ENCODE results near the gene SEPTIN8. TPM values are rescaled to one million over a fixed set of nuclear protein-coding genes. Genes with fewer than 3 reads are reported as not detected.

The SEPTIN8 gene
- total RNA-seq, 2 donors from 2014 or later, result 8.0 to 8.8 TPM

DNA sequence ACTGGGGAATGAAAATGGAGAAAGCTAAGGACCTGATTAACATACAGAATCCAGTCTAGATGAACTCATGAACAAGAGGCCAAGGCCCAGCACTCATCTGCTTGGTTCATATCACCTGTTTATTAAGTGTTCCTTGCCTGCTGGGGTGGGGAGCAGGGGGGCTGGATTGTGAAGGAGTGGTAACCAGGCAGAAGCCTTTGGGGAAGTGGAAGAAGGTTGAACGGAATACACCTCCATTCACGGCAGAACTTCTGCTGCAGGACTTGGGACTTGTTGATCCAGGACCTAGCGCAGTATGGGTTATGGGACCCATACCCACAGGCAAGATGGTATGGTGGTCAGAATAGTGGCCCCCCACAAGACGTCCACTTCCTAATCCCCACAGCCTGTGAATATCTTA lies 8.8 kb upstream of the SEPTIN8 start:
- ATAC-seq (no peak), DNase-seq (no peak)
- Mint-ChIP-seq H3K4me3 (no peak overlapping the region), H3K4me1 (peaks cover 11% of the 10 kb centered on the region), H3K36me3 (ENCODE audit: low read depth) (peaks cover 3% of the 10 kb centered on the region), H3K27ac (no peak overlapping the region), H3K27me3 (peaks cover 52% of the 10 kb centered on the region)
- no peaks in the 10 kb centered on the region for H3K9me3 ChIP-seq (ENCODE audit: control insufficient read depth, low read length, poor library complexity, severe bottlenecking)

DNA sequence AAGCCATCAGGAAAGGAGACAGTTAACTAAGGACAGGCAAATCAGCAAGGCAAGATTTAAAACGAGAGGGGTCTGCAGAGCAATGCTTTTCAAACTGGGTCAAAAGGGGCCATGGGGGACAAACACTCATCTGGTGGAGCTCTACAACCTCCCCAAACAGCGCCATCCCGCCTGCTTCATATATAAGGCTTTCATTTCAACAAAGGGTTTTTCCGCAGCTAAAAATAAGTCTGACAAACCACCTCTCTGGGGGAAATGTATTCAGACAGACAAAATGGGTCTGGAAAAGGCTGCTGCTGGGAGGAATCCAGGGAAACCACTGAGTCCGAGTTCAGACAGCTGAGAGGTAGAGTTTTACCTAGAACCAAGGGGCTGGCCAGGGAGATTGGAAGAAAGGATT lies 8.3 kb upstream of the SEPTIN8 start:
- Mint-ChIP-seq H3K4me1 (peaks cover 13% of the 10 kb centered on the region), H3K27ac (no peak overlapping the region), H3K4me3 (no peak overlapping the region), H3K27me3 (peaks cover 49% of the 10 kb centered on the region), H3K36me3 (ENCODE audit: low read depth) (peaks cover 1% of the 10 kb centered on the region)
- ATAC-seq, result no peak
- H3K9me3 ChIP-seq (ENCODE audit: control insufficient read depth, low read length, poor library complexity, severe bottlenecking), result no peaks in the 10 kb centered on the region
- no peak for DNase-seq

GRCh38 chr5:132782101-132782500 lies 5.1 kb upstream of the SEPTIN8 start:
- Mint-ChIP-seq H3K27me3 (peaks cover 47% of the 10 kb centered on the region), H3K27ac (no peak overlapping the region), H3K36me3 (ENCODE audit: low read depth) (no peaks in the 10 kb centered on the region), H3K4me1 (peaks cover 26% of the 10 kb centered on the region), H3K4me3 (no peak overlapping the region)
- DNase-seq, result no peak
- H3K9me3 ChIP-seq (ENCODE audit: control insufficient read depth, low read length, poor library complexity, severe bottlenecking), result no peaks in the 10 kb centered on the region
- no peak for ATAC-seq

GRCh38 chr5:132781029-132781428 lies 4.0 kb upstream of the SEPTIN8 start:
- Mint-ChIP-seq H3K36me3 (ENCODE audit: low read depth) (no peaks in the 10 kb centered on the region), H3K27ac (no peak overlapping the region), H3K4me1 (peaks cover 28% of the 10 kb centered on the region), H3K4me3 (peak overlapping the region; percentile 25), H3K27me3 (peaks cover 43% of the 10 kb centered on the region)
- H3K9me3 ChIP-seq (ENCODE audit: control insufficient read depth, low read length, poor library complexity, severe bottlenecking), result no peaks in the 10 kb centered on the region
- DNase-seq (no peak), ATAC-seq (no peak)

- DNase-seq (no peak), ATAC-seq (no peak)
- Mint-ChIP-seq H3K36me3 (ENCODE audit: low read depth) (no peaks in the 10 kb centered on the region), H3K27ac (no peak overlapping the region), H3K4me1 (peaks cover 28% of the 10 kb centered on the region), H3K4me3 (peak overlapping the region; percentile 25), H3K27me3 (peaks cover 38% of the 10 kb centered on the region)
- H3K9me3 ChIP-seq (ENCODE audit: control insufficient read depth, low read length, poor library complexity, severe bottlenecking), result no peaks in the 10 kb centered on the region
Measured at GRCh38 chr5:132780577-132780976, 3.5 kb upstream of the SEPTIN8 start.

- Mint-ChIP-seq H3K27me3 (peaks cover 32% of the 10 kb centered on the region), H3K4me3 (no peak overlapping the region), H3K4me1 (peaks cover 28% of the 10 kb centered on the region), H3K36me3 (ENCODE audit: low read depth) (no peaks in the 10 kb centered on the region), H3K27ac (no peak overlapping the region)
- no peak for ATAC-seq
- no peaks in the 10 kb centered on the region for H3K9me3 ChIP-seq (ENCODE audit: control insufficient read depth, low read length, poor library complexity, severe bottlenecking)
- DNase-seq, result no peak
Measured at GRCh38 chr5:132779961-132780360, 2.9 kb upstream of the SEPTIN8 start.

DNA sequence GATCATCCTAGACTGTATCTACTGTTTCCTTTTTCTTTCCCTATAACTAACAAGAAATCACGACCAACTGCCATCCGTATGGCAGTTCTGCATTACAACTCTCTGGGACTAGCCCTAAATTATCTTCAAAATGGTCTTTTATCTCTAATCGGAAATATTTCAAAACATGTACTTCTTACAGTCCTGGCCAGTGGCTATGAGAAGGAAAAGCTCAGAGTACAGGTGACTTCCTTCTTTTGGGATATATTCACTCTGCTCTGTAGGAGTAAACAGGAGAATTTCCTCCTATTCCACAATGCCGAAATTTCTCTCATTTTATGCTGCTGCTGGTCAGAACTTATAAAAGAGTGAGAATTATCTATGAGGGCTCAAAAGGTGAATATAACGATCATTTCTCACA lies 1.8 kb upstream of the SEPTIN8 start:
- no peak overlapping the region for H3K27ac Mint-ChIP-seq
- no peak for ATAC-seq
- peaks cover 30% of the 10 kb centered on the region for H3K4me1 Mint-ChIP-seq
- H3K4me3 Mint-ChIP-seq, result peak overlapping the region; percentile 91
- H3K36me3 Mint-ChIP-seq (ENCODE audit: low read depth), result no peaks in the 10 kb centered on the region
- H3K27me3 Mint-ChIP-seq, result peaks cover 28% of the 10 kb centered on the region
- DNase-seq, result no peak
- H3K9me3 ChIP-seq (ENCODE audit: control insufficient read depth, low read length, poor library complexity, severe bottlenecking), result no peaks in the 10 kb centered on the region

DNA sequence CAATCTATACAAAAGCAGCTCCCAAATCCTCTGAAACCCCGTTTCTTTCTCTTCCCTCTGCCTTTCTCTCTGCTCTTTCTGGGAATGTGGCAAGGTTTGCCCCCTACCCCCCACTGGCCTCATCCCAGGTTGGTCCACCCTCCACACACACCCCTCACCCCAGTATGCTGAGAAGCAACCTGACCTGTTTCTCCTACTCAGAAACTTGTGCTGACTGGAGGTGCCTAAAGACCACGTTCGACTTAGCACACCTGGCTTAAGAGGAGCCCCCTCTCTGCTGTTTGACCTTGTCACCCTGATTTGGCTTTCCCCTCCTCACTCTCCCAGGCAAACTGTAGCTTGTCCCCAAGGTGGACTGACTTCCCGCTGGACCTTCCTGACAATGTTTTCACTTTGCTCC lies 1.1 kb upstream of the SEPTIN8 start:
- ATAC-seq (no peak), DNase-seq (no peak)
- peak overlapping the region; percentile 53 for H3K27ac Mint-ChIP-seq
- H3K9me3 ChIP-seq (ENCODE audit: control insufficient read depth, low read length, poor library complexity, severe bottlenecking), result no peaks in the 10 kb centered on the region
- H3K36me3 Mint-ChIP-seq (ENCODE audit: low read depth), result no peaks in the 10 kb centered on the region
- peaks cover 32% of the 10 kb centered on the region for H3K27me3 Mint-ChIP-seq
- H3K4me1 Mint-ChIP-seq, result peaks cover 32% of the 10 kb centered on the region
- peak overlapping the region; percentile 91 for H3K4me3 Mint-ChIP-seq

DNA sequence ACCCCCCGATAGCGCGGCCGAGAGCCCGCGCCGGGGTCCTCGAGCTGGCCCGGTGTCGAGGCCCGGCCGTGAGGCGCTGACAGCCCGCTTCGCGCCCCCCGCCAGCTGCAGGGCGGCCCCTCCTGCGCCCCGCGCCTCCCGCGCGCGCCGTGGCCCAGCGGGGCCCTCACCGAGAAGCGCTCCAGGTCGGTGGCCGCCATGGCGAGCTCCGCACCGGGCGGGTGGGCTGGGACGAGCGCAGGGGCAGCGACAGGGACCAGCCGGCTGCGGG lies 166 bp downstream of the SEPTIN8 start:
- no peaks in the 10 kb centered on the region for H3K9me3 ChIP-seq (ENCODE audit: control insufficient read depth, low read length, poor library complexity, severe bottlenecking)
- Mint-ChIP-seq H3K27me3 (peaks cover 27% of the 10 kb centered on the region), H3K4me3 (no peak overlapping the region), H3K36me3 (ENCODE audit: low read depth) (no peaks in the 10 kb centered on the region), H3K4me1 (peaks cover 32% of the 10 kb centered on the region), H3K27ac (no peak overlapping the region)
- DNase-seq (no peak), ATAC-seq (no peak)

- ATAC-seq, result peak; percentile 25
- Mint-ChIP-seq H3K4me1 (peaks cover 29% of the 10 kb centered on the region), H3K27me3 (peaks cover 22% of the 10 kb centered on the region), H3K36me3 (ENCODE audit: low read depth) (no peaks in the 10 kb centered on the region), H3K4me3 (peak overlapping the region; percentile 71), H3K27ac (peak overlapping the region; percentile 49)
- no peak for DNase-seq
- no peaks in the 10 kb centered on the region for H3K9me3 ChIP-seq (ENCODE audit: control insufficient read depth, low read length, poor library complexity, severe bottlenecking)
Measured at GRCh38 chr5:132776131-132776937, 705 bp downstream of the SEPTIN8 start.

DNA sequence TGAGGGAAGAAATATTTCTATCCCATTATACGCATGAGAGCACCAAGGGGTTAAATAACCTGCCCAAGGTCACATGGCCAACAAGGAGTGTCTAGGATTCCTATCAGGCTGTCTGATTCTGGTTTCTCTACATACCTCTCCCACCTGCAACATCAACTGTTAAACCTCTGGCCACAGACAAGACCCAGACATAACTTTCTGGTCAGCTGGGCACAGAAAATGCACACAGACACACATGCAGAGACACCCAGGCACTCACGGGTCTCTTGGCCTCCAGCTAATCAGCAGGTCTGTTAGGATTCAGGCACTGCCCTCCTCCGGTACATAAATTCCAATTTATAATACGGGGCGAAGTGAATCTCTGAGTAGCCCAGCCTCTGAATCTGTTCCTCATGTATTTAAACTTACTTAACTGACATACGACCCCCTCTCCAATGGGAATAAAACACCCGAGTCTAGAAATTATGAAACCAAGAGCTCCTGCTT lies 1.5 kb downstream of the SEPTIN8 start:
- H3K27ac Mint-ChIP-seq, result peak overlapping the region; percentile 49
- H3K4me1 Mint-ChIP-seq, result peaks cover 25% of the 10 kb centered on the region
- H3K9me3 ChIP-seq (ENCODE audit: control insufficient read depth, low read length, poor library complexity, severe bottlenecking), result no peaks in the 10 kb centered on the region
- DNase-seq (no peak), ATAC-seq (no peak)
- no peaks in the 10 kb centered on the region for H3K36me3 Mint-ChIP-seq (ENCODE audit: low read depth)
- peaks cover 19% of the 10 kb centered on the region for H3K27me3 Mint-ChIP-seq
- peak overlapping the region; percentile 71 for H3K4me3 Mint-ChIP-seq

GRCh38 chr5:132774896-132775295 lies 2.1 kb downstream of the SEPTIN8 start:
- H3K27me3 Mint-ChIP-seq, result peaks cover 18% of the 10 kb centered on the region
- no peak overlapping the region for H3K4me3 Mint-ChIP-seq
- H3K27ac Mint-ChIP-seq, result no peak overlapping the region
- peaks cover 24% of the 10 kb centered on the region for H3K4me1 Mint-ChIP-seq
- H3K9me3 ChIP-seq (ENCODE audit: control insufficient read depth, low read length, poor library complexity, severe bottlenecking), result no peaks in the 10 kb centered on the region
- no peak for DNase-seq
- no peak for ATAC-seq
- no peaks in the 10 kb centered on the region for H3K36me3 Mint-ChIP-seq (ENCODE audit: low read depth)

DNA sequence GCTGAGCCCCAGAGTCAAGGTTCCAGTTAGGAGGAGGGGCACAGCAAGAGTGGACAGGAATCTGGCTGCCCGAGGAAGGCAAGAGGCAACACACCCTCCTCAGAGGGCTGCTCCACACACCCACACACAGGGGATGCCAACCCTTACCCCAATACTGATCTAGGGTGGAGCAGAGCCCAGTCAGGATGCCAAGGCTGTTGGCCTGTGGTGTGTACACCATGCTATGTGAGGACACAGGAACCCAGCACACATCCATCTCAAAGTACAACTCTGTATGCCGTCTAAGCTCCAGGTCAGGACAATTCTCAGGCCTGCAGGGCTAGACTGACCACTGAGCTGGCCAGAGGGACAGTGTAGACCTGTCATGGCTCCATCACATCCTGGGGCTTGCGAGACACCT lies 2.6 kb downstream of the SEPTIN8 start:
- ATAC-seq, result no peak
- Mint-ChIP-seq H3K27ac (no peak overlapping the region), H3K4me3 (no peak overlapping the region), H3K36me3 (ENCODE audit: low read depth) (no peaks in the 10 kb centered on the region), H3K4me1 (peaks cover 21% of the 10 kb centered on the region), H3K27me3 (peaks cover 14% of the 10 kb centered on the region)
- no peak for DNase-seq
- H3K9me3 ChIP-seq (ENCODE audit: control insufficient read depth, low read length, poor library complexity, severe bottlenecking), result no peaks in the 10 kb centered on the region
